HepG2 (cell line): ENCODE measurements around the gene MB. TPM values are rescaled to one million over a fixed set of nuclear protein-coding genes. Genes with fewer than 3 reads are reported as not detected.

Experiments used
- ATAC-seq: fragments of 200-7000 bp; cut with Tn5 transposase; 3 replicates; pipeline ENCODE4 v1.9.1; 2020; ENCODE audit warnings: mild to moderate bottlenecking, moderate library complexity
- BruUV-seq: library from RNA; stranded (reverse); fragments of 400-500 nt; replicated peaks from 2 replicates; lab custom pipeline; 2021; lab: Mats Ljungman, UMichigan
- CTCF ChIA-PET: fragments of 300-600 bp; formaldehyde crosslinking; extraction: SDS; loops from one replicate; lab custom pipeline; 2021; ENCODE audit warnings: low total read pairs, inconsistent platforms, low intra/inter-chr PET ratio; lab: Yijun Ruan, JAX
- POLR2A ChIA-PET: fragments of 350-600 bp; sonication (Branson Sonifier 250); formaldehyde crosslinking; loops from one replicate; lab custom pipeline; 2020; ENCODE audit warnings: antibody characterized with exemption, inconsistent platforms; lab: Yijun Ruan, JAX
- DNase-seq: peaks from one replicate; pipeline ENCODE4 v3.0.0-alpha.2; 2015; ENCODE audit warnings: low spot score
- FAIRE-seq: peaks from 3 replicates; lab custom pipeline; 2011; peaks lifted over from hg19 to GRCh38; lab: Jason Lieb, UNC
- H2AFZ ChIP-seq: one replicate; pipeline ENCODE4 v1.6.1; 2011; ENCODE audit warnings: low read length, inconsistent platforms
- H3K27ac ChIP-seq: fragments of 300-600 bp; 3 replicates; pipeline ENCODE4 v1.8.0; 2011; ENCODE audit warnings: mixed run types, mild to moderate bottlenecking, mixed read lengths, low read length, inconsistent platforms; ENCODE audit not compliant: insufficient read depth; ENCODE audit errors: extremely low read length
- H3K27me3 ChIP-seq, 2 experiments: fragments of 200-600 bp in 1 of 2; 2 replicates in 1 of 2; 3 replicates in 1 of 2; pipeline versions ENCODE4 v1.6.0 to v1.8.0; 2011; ENCODE audit warnings: low read length in 2 of 2, mild to moderate bottlenecking in 2 of 2, moderate library complexity in 2 of 2, inconsistent platforms in 1 of 2; ENCODE audit not compliant: insufficient read depth in 2 of 2, control insufficient read depth in 1 of 2
- H3K36me3 ChIP-seq, 2 experiments: fragments of 200-600 bp in 1 of 2; replicated peaks in 1 of 2; 2 replicates in 1 of 2; 3 replicates in 1 of 2; pipeline versions ENCODE4 v1.5.1 to v1.8.0; 2011; ENCODE audit warnings: low read length in 2 of 2, inconsistent platforms in 1 of 2; ENCODE audit not compliant: insufficient read depth in 2 of 2, control insufficient read depth in 1 of 2
- H3K4me1 ChIP-seq: 2 replicates; pipeline ENCODE4 v1.5.1; 2012; ENCODE audit warnings: low read length, inconsistent platforms; ENCODE audit not compliant: insufficient read depth
- H3K4me2 ChIP-seq: 2 replicates; pipeline ENCODE4 v1.6.0; 2011; ENCODE audit warnings: low read depth, low read length, inconsistent platforms
- H3K4me3 ChIP-seq, 3 experiments: fragments of 200-600 bp in 1 of 3; sonication (generic), shearing (Covaris generic) in 1 of 3; replicated peaks in 1 of 3; 2 replicates each; pipeline ENCODE4 v1.5.1; 2011 to 2016; ENCODE audit warnings: low read length in 3 of 3, inconsistent platforms in 2 of 3, low read depth in 2 of 3, mild to moderate bottlenecking in 2 of 3, control low read depth in 1 of 3, mixed read lengths in 1 of 3; ENCODE audit not compliant: insufficient read depth in 1 of 3
- H3K79me2 ChIP-seq: one replicate; pipeline ENCODE4 v1.6.1; 2011; ENCODE audit warnings: low read length, inconsistent platforms; ENCODE audit not compliant: insufficient read depth
- H3K9ac ChIP-seq: 2 replicates; pipeline ENCODE4 v1.6.0; 2011; ENCODE audit warnings: mild to moderate bottlenecking, low read depth, low read length, inconsistent platforms; ENCODE audit not compliant: insufficient read depth
- H3K9me3 ChIP-seq: 2 replicates; pipeline ENCODE4 v1.5.1; 2012; ENCODE audit warnings: mild to moderate bottlenecking, low read length
- H4K20me1 ChIP-seq: 2 replicates; pipeline ENCODE4 v1.6.0; 2011; ENCODE audit warnings: inconsistent platforms, mild to moderate bottlenecking, low read length, moderate library complexity; ENCODE audit not compliant: insufficient read depth
- AFF4 ChIP-seq: sonication (generic); formaldehyde crosslinking; IDR thresholded peaks from 2 replicates; pipeline ENCODE4 v1.4.0; 2020; ENCODE audit warnings: missing genetic modification reagents
- CEBPB ChIP-seq: IDR thresholded peaks from 2 replicates; pipeline ENCODE4 v1.6.1; 2011; ENCODE audit warnings: low read depth, low read length, improper control_type of control experiment, borderline replicate concordance
- CHCHD3 ChIP-seq: sonication (generic); formaldehyde crosslinking; IDR thresholded peaks from 2 replicates; pipeline ENCODE4 v1.8.0; 2022; ENCODE audit warnings: mild to moderate bottlenecking, missing genetic modification reagents, moderate library complexity
- CHD2 ChIP-seq: IDR thresholded peaks from 2 replicates; pipeline ENCODE4 v1.6.1; 2011; ENCODE audit warnings: low read depth, low read length, improper control_type of control experiment
- GLI4 ChIP-seq: sonication (generic); formaldehyde crosslinking; IDR thresholded peaks from 2 replicates; pipeline ENCODE4 v1.5.1; 2020; ENCODE audit warnings: missing genetic modification reagents, mild to moderate bottlenecking, moderate library complexity, borderline replicate concordance
- GPN1 ChIP-seq: sonication (generic); formaldehyde crosslinking; IDR thresholded peaks from 2 replicates; pipeline ENCODE4 v1.5.1; 2020; ENCODE audit warnings: missing genetic modification reagents, borderline replicate concordance
- GTF3A ChIP-seq: sonication (generic); formaldehyde crosslinking; conservative IDR thresholded peaks from 2 replicates; pipeline ENCODE4 v1.4.0; 2020; ENCODE audit warnings: mild to moderate bottlenecking, missing genetic modification reagents
- HOXA5 ChIP-seq: sonication (generic); formaldehyde crosslinking; IDR thresholded peaks from 2 replicates; pipeline ENCODE4 v1.4.0; 2020; ENCODE audit warnings: missing genetic modification reagents
- KLF12 ChIP-seq: sonication (generic); formaldehyde crosslinking; IDR thresholded peaks from 2 replicates; pipeline ENCODE4 v1.4.0; 2020; ENCODE audit warnings: missing genetic modification reagents, borderline replicate concordance
- RERE ChIP-seq: IDR thresholded peaks from 2 replicates; pipeline ENCODE4 v1.6.1; 2016; ENCODE audit warnings: low read depth, missing genetic modification reagents, missing compliant biosample characterization
- SOX6 ChIP-seq, 2 experiments: fragments of 450-650 bp in 1 of 2; sonication (generic) in 1 of 2; formaldehyde crosslinking in 1 of 2; IDR thresholded peaks; 2 replicates each; pipeline versions ENCODE4 v1.4.0 to v1.6.1; 2017 to 2020; ENCODE audit warnings: antibody characterized with exemption in 1 of 2, mild to moderate bottlenecking in 1 of 2, missing genetic modification reagents in 1 of 2
- ZNF160 ChIP-seq: sonication (generic); formaldehyde crosslinking; IDR thresholded peaks from 2 replicates; pipeline ENCODE4 v1.8.0; 2022; ENCODE audit warnings: mild to moderate bottlenecking, inconsistent platforms, missing genetic modification reagents
- ZNF225 ChIP-seq: sonication (generic); formaldehyde crosslinking; IDR thresholded peaks from 2 replicates; pipeline ENCODE4 v1.4.0; 2020; ENCODE audit warnings: mild to moderate bottlenecking, missing genetic modification reagents
- ZNF282 ChIP-seq: fragments of 450-650 bp; IDR thresholded peaks from 2 replicates; pipeline ENCODE4 v1.6.1; 2018; ENCODE audit not compliant: partially characterized antibody
- WGBS: methylation state at CpG from one replicate; pipeline ENCODE4 v1.1.6; 2017; ENCODE audit warnings: low lambda C conversion rate; 5-methylcytosine and 5-hydroxymethylcytosine counted together
- in situ Hi-C: cut with HindIII; loops from 2 replicates; pipeline ENCODE4 v1.10.0; 2017; ENCODE audit warnings: low pct_unique_long_range_greater_than_20kb; ENCODE audit not compliant: extremely low pct_ligation_motif_present
- intact Hi-C: fragments of 100-400 bp; cut with micrococcal nuclease; formaldehyde crosslinking; loops from one replicate; pipeline ENCODE4 v1.10.0; 2022; ENCODE audit not compliant: unreplicated experiment
- polyA plus RNA-seq, 8 experiments: library from polyadenylated mRNA; depleted of rRNA in 3 of 8; stranded (reverse) in 7 of 8; unstranded in 1 of 8; fragments of >200 nt; fragmentation: Illumina TruSeq in 4 of 8; extraction: Trizol in 4 of 8; gene quantifications; 2 replicates each; pipeline versions ENCODE4 v1.2.1 to v1.2.3, GENCODE V29; 2011 to 2016; ENCODE audit warnings: low read depth in 4 of 8, missing spikeins in 1 of 8, mixed read lengths in 1 of 8; ENCODE audit not compliant: insufficient read depth in 1 of 8
- total RNA-seq, 5 experiments: library from RNA; depleted of rRNA; stranded (reverse); fragments of >200 nt; fragmentation: Illumina TruSeq; extraction: Trizol; gene quantifications; 2 replicates each; pipeline ENCODE4 v1.2.3, GENCODE V29; 2016; ENCODE audit warnings: low read depth in 1 of 5

Gene MB
- total and polyA plus RNA-seq, 2 of the 13 experiments (the other 11 are each of a cell fraction or from before 2014, with no cell fraction given) = 0.07 TPM; not detected in 1

- TF ChIP-seq GLI4 (CRISPR knock-in tag) (no peak), CHD2 (no peak), HOXA5 (CRISPR knock-in tag) (no peak), CEBPB (peak; percentile 45; the same call in 1 of the 2 replicates), GPN1 (CRISPR knock-in tag) (no peak)
Observed at GRCh38 chr22:35589756-35590093, 27.4 kb downstream of the MB start (continued).

- Histone ChIP-seq H2AFZ (no peak overlapping the region), H3K4me2 (peak overlapping the region; percentile 29; the same call in 1 of the 2 replicates), H3K4me3 (no peak overlapping the region), H3K9ac (no peak overlapping the region), H3K27me3 (peaks cover 0 to 29% of the 10 kb centered on the region in 2 experiments; a peak in 3 of 5 replicates), H3K9me3 (no peaks in the 10 kb centered on the region), H3K36me3 (no peaks in the 10 kb centered on the region), H3K79me2 (no peaks in the 10 kb centered on the region), H4K20me1 (no peaks in the 10 kb centered on the region), H3K27ac (no peak overlapping the region), H3K4me1 (peaks cover 29% of the 10 kb centered on the region)
- POLR2A ChIA-PET = no interaction called here
- WGBS = 90% methylated on average over 2 of the region's 11 CpGs
- intact Hi-C loops = no loop called here
- DNase-seq (no peak), FAIRE-seq (no peak), ATAC-seq (peak; percentile 39; the same call in 2 of the 3 replicates)
- CTCF ChIA-PET = no interaction called here
- BruUV-seq = no TSS peak
- in situ Hi-C loops = loop anchor here (5.0 kb wide), 1 partner anchor 237 kb away; no protein-coding TSS in a partner anchor
- TF ChIP-seq ZNF282 = no peak
- no peak for TF ChIP-seq RERE (CRISPR knock-in tag)
- TF ChIP-seq ZNF225 (CRISPR knock-in tag) = no peak
- no peak for TF ChIP-seq AFF4 (CRISPR knock-in tag)
- TF ChIP-seq SOX6 (IDR thresholded peaks at IDR 0.05) = no peak
- no peak for TF ChIP-seq SOX6 (CRISPR knock-in tag; IDR thresholded peaks at IDR 0.05)
- TF ChIP-seq ZNF160 = no peak
- no peak for TF ChIP-seq GTF3A (CRISPR knock-in tag)
- no peak for TF ChIP-seq CHCHD3
- TF ChIP-seq KLF12 = no peak
Observed at GRCh38 chr22:35589071-35589755, 27.9 kb downstream of the MB start.
